GM19452 (cell line): ENCODE data around the gene STXBP3.

Experiments
- ATAC-seq: cut with Tn5 transposase; IDR thresholded peaks from one replicate; pipeline ENCODE4 v1.9.1; 2021; ENCODE audit not compliant: unreplicated experiment

STXBP3 gene

DNA sequence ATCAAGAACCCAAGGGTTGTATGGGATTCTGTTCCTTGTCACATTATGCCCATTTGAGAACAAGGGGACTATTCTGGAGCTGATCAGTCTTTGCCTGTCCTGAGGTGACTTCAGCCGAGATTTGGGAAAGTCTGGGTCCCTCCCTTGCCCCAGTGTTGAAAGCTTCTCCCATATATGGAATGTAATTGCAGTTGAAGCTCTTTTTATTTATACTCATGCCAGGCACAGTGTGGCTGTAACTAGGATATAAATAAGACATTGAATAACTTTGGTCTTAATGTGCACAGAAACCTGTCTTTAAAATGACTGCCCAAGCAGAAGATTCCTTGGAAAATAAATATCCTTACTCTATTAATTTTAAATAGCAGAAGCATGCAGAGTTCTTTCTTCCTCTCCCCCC is 95.2 kb downstream of the STXBP3 start:
- ATAC-seq = no peak

DNA sequence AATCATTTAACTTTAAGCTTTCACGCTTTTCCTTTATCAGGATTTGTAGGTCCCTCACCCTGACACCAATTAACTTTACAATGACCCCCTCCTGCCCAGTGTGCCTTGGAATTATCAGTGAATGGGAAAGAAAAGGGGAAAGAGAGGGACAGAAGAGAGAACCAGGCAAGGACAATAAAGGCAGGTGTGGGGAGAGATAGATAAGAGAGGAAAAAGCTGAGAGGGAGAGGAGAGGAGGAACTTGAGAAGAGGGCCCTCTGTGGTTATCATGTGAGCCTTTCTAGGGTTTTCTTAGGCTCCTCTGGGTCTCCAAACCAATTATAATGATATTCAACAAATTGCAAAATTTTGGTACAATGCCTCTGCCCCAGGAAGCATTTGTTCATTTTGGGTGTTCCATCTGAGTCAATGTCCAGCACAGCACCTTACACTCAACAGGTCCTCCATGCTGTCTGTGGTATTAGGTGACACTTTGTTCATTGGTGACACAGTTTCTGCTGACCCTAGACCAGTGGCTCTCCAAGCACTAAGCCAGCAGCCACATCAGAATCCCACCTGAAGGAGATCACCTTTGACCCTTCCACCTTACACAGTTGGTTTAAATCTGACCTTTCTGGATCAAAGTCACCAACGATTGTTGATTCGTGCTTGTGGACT is 96.2 kb downstream of the STXBP3 start:
- no peak for ATAC-seq

DNA sequence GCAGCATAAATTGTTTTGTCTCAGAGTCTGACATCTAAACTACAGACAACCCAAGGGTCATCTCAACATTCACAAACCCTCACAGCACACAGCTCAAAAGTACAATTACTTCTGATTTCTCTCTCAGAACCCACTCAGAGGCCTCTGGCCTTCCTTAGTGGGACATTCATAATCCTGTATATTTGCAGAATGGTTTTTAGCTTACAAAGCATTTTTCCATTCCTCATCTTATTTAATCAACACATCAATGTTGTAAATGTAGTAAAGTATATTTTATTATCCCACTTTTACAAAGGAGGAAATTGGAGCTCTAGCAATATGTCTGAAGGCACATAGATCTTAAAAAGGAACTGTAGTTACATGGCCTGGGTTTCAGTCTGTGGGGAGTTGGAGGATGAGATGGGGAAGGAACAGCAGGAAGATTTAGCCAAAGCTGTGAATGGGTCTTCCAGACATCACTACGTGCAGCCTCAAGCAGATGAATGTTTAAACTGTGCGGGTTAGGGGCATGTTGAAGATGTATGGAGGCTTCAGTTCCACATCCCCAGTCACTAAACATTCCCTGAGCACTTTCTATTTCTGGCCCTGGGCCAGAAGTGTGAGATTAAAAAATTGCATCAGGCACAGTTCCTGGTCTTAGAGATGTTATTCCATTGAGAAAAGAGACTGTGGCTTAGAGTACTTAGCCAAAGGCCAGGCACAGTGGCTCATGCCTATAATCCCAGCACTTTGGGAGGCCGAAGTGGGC is 97.1 kb downstream of the STXBP3 start:
- ATAC-seq = no peak

DNA sequence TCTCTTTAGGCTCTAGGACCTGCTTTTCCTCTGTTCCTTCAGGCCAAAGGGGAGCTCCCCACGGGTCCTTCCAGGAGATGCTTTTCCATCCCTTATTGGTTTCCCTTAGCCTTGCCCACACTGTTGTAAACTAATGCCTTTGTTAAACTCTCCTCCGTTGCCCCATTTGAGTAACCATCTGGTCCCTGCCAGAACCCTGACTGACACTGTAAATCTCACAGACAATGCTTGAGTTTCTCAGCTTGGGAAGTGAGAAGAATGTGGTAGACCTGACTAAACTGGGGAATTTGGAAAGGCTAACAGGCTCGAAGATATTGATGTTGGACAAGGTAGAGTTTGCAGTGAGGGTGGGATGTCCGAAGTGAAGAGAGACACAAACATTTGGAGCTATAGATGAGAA is 99.0 kb downstream of the STXBP3 start:
- no peak for ATAC-seq

DNA sequence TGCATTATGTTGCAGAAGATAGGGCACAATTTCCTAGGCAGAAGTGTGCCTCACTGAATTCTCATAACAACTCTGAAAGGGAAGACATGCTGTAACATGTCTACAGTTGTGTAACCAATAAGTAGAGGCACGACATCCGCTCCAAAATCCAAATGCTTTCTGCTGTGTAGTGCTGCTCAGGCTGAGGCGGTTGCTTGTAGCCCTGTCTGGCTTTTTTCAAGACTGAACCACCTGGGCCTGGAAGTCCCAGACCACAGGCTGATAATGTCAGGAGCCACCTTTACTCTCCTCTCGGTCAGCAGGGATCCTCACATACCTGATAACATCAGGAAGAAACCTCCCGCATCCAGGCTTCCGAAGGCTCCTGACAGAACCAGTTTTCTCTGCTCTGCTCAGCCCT is 99.5 kb downstream of the STXBP3 start:
- ATAC-seq = no peak

DNA sequence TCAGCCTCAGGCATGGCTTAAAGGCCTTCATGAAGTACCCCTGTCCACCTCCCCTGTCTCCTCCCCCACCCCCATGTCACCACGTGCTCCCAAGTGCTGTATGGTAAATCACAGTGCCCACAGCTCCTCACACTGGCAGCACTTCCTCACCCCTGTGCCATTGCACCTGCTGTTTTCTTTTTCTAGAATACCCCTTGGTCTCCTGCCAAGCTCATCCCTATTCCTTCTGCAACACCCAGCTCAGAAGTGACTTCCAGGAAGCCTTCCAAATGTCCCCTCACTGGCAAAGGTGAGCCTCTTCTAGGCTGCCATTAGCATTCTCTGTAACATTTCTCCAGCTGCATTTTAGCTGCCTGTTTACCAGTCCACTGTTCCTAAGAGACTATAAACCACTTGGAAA is 101.0 kb downstream of the STXBP3 start:
- no peak for ATAC-seq

DNA sequence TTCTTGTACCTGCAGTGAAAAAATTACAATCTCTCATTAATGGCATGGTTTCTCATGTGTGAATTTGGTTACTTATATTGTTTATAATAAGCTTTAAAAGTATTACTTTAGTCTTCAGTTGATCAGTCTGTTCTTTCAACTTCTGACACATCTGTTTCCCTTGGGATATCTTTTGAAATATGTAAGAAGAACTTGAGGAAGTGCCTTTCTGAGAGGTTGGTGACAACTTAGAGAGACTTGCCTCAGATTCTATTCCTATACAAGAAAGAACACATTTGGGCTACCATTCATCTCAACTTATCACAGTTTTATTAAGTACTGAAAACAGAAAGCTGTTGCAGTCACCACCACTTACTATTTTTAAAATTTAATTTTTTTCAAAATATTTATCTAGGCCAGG is 102.3 kb downstream of the STXBP3 start:
- ATAC-seq = no peak

DNA sequence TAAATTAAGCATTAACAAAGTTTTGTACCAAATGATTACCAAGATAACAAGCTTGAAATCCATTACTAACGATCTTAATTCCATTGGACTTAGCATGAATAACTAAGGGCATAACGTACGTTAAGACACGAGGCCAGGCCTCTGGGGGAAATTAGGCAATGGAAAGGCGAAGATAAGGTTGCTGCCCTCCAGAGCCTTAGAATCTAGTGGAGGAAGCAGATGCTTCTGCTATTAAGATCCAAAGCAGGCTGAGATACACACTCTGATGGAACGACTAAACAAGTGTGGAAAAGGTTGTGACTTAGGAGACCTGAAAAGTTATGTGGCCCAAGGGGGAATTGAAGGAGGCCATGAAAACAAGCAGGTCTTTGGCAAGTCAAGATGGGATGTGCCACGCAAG is 104.5 kb downstream of the STXBP3 start:
- ATAC-seq = no peak

DNA sequence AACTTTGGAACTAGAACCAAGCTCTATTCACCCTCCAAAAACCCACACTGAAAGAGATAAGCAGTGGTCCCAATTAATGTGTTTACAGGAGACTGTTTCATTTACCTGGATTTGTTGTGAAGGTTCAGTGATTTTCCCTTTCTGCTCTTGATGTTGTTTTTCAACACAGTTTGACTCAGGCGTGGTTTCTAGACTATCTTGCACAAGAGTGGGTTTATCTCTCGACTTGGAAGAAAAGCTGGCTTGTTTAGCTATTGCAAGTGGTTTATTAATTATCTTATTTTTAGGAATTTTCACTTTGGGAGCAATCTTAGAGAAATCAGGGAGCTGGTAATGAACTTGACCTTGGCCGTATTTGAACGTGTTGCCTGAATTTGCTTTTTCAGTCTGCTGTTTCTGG is 105.1 kb downstream of the STXBP3 start:
- ATAC-seq = no peak

DNA sequence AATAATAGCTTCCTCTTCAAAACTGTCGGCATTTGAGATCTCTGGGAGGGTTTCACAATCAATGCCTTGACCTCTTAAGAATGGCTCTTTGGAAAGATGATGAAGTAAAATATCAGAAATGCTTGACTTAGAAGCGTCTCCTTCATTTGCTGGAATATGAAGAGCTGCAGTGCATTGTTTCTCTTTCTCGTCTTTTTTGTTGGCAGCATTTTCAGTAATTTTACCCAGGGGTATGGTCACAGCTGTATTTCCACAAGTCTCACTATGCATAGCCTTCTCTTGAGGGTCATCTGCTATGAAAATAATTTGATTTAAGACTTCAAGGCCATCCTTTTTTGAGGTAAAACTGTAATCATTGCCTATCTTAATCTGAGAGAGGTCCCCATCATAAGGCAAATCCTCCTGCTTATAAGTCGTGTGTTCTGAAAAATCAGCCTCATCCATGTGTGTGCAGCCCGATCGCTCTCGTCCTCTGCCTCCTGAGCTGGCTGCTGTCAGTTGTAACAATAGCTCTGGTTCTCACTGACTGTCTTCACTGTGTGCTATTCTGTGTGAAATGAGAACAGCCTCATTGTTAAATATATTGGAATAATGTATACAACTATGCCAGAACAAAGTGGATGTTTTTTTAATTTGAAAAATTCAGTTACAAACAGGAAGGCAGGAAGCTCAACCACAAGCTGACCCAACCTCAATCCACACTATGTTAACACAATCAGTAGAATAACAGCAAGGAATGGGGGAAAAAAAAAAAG is 105.9 kb downstream of the STXBP3 start:
- ATAC-seq = no peak

DNA sequence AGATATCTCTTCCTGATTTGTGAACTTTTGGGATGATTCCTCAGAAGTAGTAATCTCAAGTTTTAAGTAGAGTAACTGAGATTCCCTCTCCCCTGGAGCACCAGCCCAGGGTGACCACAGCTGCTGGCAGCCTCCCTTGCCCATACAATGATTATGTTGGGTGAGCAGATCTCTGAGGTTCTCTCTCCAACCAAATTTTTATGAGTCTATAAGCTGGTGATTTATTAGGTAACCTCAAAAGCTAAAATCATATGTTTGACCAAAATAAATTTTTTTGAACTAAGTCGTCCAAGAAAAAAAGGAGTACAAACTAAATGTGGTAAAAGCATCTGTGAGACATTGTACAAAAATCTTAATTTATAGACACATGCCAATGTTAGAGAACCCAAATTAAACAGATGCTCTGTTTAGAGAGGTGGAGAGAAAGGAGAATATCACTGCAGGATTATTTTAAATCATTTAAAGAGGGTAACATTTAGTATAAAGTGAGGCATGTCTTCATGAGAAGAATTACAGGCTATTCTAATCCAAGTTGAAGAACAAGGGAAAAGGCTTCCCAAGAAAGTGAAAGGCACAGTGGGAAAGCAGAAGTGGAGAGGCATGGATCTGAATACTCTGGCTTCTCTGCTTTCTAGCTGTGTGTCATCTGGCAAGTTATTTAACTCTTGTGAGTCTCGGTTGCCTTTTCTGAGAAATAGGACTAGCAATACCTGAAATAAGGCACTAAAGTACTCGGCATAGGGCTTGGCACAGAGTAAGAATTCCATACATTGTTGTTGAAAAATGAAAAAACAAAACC is 107.9 kb downstream of the STXBP3 start:
- no peak for ATAC-seq

DNA sequence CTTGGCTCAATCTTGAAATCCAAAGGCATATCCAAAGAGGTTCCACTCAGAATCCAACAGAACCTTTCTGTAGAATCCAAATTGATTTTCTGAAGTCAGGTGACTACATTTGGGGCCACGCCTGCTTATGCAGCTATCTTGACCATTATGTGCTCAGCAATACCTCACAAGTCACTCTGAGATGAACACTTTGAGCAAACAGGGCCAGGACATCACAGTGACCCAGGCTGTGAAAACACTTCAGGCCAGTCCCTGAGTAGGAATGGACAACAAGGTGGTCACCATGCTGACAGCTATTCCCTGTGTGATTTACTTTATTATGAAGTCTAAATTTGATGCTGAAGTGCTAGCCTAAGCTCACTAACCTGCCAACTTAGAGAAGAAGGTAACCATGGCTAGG is 110.5 kb downstream of the STXBP3 start, which contains the start of gene AKNAD1:
AKNAD1 (minus strand) TSS at position 101 of the 400 bp plus-strand sequence. CDS start 4,430 bp downstream, outside the sequence.
- no peak for ATAC-seq

DNA sequence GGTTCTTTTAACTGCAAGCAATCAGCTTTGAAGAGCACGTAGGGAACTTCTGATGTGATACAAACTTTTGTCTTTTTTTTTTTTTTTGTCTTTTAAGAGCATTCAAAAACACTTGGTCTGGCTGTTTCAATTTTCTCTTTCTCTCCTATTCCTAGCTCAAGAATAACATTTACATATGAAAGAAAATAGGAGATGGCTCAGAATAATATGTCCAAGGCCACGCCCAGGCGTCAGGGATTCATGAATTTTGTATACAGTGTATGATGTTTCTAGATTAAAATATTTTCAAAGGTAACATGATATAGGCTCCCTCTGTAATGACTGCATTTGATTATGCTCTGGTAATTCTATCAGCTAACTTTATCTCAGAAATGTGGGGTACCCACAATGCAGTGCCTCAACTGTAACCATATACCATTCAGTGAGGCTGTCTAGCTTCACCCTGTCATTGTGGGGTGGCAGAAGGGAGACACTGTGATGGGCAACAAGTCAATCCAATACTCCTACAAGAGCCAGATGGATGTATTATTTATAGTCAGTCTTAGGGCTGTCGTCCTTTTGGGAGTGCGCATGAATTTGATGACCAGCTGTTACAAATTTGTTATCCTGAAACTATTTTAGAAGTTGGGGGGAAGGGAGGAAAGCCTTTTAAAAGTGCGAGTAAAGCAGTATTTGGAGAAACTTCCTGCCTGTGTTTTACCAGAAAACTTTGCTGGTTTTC is 111.9 kb downstream of the STXBP3 start:
- no peak for ATAC-seq
